Kidney (tissue), 14 donors: ENCODE data around the gene CDK10. TPM values are rescaled to one million over a fixed set of nuclear protein-coding genes. Genes with fewer than 3 reads are reported as not detected.
"Not testable (repeated sequence)": the region's sequence is repeated elsewhere in the genome, so short reads cannot be mapped to it uniquely, and the experiment has no call there.

Experiments used
- DNase-seq, 5 donors: peaks; one replicate each; pipeline ENCODE4 v3.0.0-alpha.2; 2013 to 2020
- FAIRE-seq: peaks from 2 replicates; lab custom pipeline; 2012; peaks lifted over from hg19 to GRCh38; lab: Jason Lieb, UNC
- H3K27ac ChIP-seq, 2 donors: one replicate each; pipeline ENCODE4 v1.7.0; 2013; ENCODE audit warnings: low read depth in 2 of 2, low read length in 2 of 2, inconsistent platforms in 1 of 2
- H3K27me3 ChIP-seq: one replicate; pipeline ENCODE4 v1.7.1; 2013; ENCODE audit warnings: low read length, inconsistent platforms; ENCODE audit not compliant: control insufficient read depth, insufficient read depth
- H3K36me3 ChIP-seq, 3 donors: one replicate each; pipeline versions ENCODE4 v1.7.0 to v1.7.1; 2013; ENCODE audit warnings: low read length in 3 of 3, control low read depth in 1 of 3, inconsistent platforms in 1 of 3; ENCODE audit not compliant: insufficient read depth in 3 of 3, control insufficient read depth in 2 of 3
- H3K4me1 ChIP-seq, 3 donors: one replicate each; pipeline versions ENCODE4 v1.7.0 to v1.7.1; 2013; ENCODE audit warnings: low read length in 3 of 3, inconsistent platforms in 1 of 3, low read depth in 1 of 3; ENCODE audit not compliant: control insufficient read depth in 2 of 3, insufficient read depth in 2 of 3
- H3K4me3 ChIP-seq, 3 donors: one replicate each; pipeline versions ENCODE4 v1.7.0 to v1.8.1; 2013; ENCODE audit warnings: low read length in 3 of 3, control low read depth in 1 of 3, inconsistent platforms in 1 of 3
- H3K9ac ChIP-seq, 3 donors: one replicate each; pipeline versions ENCODE4 v1.7.0 to v1.7.1; 2013; ENCODE audit warnings: low read length in 3 of 3, control low read depth in 1 of 3, inconsistent platforms in 1 of 3
- H3K9me3 ChIP-seq, 3 donors: one replicate each; pipeline versions ENCODE4 v1.7.0 to v1.7.1; 2013; ENCODE audit warnings: low read length in 3 of 3, control low read depth in 1 of 3, inconsistent platforms in 1 of 3; ENCODE audit not compliant: control insufficient read depth in 2 of 3, insufficient read depth in 1 of 3
- intact Hi-C: fragments of 100-400 bp; cut with DNase I; formaldehyde crosslinking; loops from one replicate; pipeline ENCODE4 v1.11.1; 2022
- polyA plus RNA-seq: library from polyadenylated mRNA; stranded (reverse); fragments of 350-450 nt; fragmentation: Illumina TruSeq; extraction: RNeasy Lipid Tissue Mini Kit (QIAGEN cat#74804); gene quantifications from one replicate; pipeline ENCODE4 v1.2.3, GENCODE V29; 2014; ENCODE audit warnings: low read depth, low replicate concordance; ENCODE audit not compliant: insufficient read depth
- total RNA-seq: library from RNA; stranded (reverse); fragmentation: NEBNext Ultra II Directional; extraction: Animal tissue kit (Norgen Biotek cat#: 25700); gene quantifications from one replicate; pipeline ENCODE4 v1.2.1, GENCODE V29; 2021
- TF ChIP-seq, protein P1 (sequence below): IDR thresholded peaks from 3 replicates; pipeline ENCODE4 v1.5.1; 2012; ENCODE audit warnings: mild to moderate bottlenecking, moderate library complexity, borderline replicate concordance; ENCODE audit not compliant: insufficient read depth; ENCODE audit errors: extremely low read depth
- donor health status: control.
- donor health status: control.
- donor health status: control.
- donor health status: control.
- donor health status: control.
- donor health status: DM: yes; HTN: yes; CAD: no.
- donor health status: Normal renal cell carcinoma (clear cell type).

CDK10 gene
- total and polyA plus RNA-seq, 2 donors from 2014 or later, result 82.6 to 118 TPM

DNA sequence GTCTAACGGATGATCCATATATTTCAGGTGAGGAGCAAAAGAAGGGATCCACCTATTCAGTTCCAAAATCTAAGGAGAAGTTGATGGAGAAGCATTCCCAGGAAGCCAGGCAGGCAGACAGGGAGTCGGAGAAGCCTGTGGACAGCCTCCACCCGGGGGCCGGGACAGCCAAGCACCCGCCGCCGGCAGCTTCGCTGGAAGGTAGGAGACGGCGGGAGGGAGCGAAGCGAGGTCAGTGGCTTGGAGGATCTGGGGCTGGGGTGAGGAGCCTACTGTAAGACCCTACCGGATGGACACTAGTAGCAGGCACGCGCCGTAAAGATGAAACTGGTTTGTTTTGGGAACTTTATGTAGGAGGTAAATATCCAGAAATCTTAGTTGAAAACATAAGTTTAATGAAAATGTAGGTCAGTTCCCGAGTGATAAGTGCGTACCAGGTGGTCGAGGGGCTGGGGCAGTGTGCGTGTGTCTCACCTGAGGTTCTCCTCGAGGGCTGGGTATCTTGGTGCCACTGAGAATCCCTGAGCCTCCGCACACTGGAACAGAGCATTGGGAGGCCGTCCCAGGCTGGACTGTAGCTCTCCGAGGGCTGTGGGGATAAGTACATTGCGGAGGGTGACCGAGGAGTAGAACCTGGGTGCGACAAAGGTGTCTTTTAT, 28.1 kb upstream of the CDK10 start:
- DNase-seq (peak in 1 of 5 donors; percentile 77), FAIRE-seq (no peak)
- H3K27ac ChIP-seq, result no peak overlapping the region
- peaks cover 0 to 2% (median 2%) of the 10 kb centered on the region in 3 donors for H3K36me3 ChIP-seq
- peak overlapping the region; percentile 89 to 92 (median 91) for H3K4me3 ChIP-seq
- TF ChIP-seq, protein P1, sequence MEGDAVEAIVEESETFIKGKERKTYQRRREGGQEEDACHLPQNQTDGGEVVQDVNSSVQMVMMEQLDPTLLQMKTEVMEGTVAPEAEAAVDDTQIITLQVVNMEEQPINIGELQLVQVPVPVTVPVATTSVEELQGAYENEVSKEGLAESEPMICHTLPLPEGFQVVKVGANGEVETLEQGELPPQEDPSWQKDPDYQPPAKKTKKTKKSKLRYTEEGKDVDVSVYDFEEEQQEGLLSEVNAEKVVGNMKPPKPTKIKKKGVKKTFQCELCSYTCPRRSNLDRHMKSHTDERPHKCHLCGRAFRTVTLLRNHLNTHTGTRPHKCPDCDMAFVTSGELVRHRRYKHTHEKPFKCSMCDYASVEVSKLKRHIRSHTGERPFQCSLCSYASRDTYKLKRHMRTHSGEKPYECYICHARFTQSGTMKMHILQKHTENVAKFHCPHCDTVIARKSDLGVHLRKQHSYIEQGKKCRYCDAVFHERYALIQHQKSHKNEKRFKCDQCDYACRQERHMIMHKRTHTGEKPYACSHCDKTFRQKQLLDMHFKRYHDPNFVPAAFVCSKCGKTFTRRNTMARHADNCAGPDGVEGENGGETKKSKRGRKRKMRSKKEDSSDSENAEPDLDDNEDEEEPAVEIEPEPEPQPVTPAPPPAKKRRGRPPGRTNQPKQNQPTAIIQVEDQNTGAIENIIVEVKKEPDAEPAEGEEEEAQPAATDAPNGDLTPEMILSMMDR, result no peak
- H3K4me1 ChIP-seq, result peaks cover 0 to 13% (median 5%) of the 10 kb centered on the region in 3 donors
- H3K27me3 ChIP-seq, result no peaks in the 10 kb centered on the region
- no peaks in the 10 kb centered on the region for H3K9me3 ChIP-seq
- peak overlapping the region; percentile 83 to 90 (median 87) for H3K9ac ChIP-seq
- intact Hi-C loops, result no loop called here

DNA sequence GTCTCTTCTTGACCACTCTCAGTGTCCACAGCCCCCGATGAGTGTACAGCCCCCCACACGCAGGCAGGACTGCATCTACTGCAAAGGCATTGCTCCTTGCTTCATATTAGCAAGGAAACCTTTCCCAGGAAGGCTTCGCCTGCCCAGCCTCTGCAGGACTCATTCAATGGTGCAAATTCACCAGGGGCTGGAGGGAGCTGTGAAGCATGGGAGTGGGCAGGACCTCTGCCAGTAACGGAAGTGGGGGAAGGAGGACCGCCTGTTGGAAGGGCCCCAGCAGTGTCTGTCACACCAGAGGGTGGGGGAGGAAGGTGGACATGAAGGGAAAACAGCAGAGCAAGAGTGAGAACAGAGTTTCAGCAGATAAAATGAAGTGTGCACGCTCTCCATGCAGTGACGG, 26.3 kb upstream of the CDK10 start:
- peaks cover 0 to 13% (median 5%) of the 10 kb centered on the region in 3 donors for H3K4me1 ChIP-seq
- no peak overlapping the region for H3K4me3 ChIP-seq
- no peak for DNase-seq
- TF ChIP-seq, protein P1, result no peak
- intact Hi-C loops, result no loop called here
- H3K9me3 ChIP-seq, result no peaks in the 10 kb centered on the region
- no peak overlapping the region for H3K27ac ChIP-seq
- FAIRE-seq, result no peak
- peaks cover 0 to 2% (median 2%) of the 10 kb centered on the region in 3 donors for H3K36me3 ChIP-seq
- H3K27me3 ChIP-seq, result no peaks in the 10 kb centered on the region
- no peak overlapping the region for H3K9ac ChIP-seq

DNA sequence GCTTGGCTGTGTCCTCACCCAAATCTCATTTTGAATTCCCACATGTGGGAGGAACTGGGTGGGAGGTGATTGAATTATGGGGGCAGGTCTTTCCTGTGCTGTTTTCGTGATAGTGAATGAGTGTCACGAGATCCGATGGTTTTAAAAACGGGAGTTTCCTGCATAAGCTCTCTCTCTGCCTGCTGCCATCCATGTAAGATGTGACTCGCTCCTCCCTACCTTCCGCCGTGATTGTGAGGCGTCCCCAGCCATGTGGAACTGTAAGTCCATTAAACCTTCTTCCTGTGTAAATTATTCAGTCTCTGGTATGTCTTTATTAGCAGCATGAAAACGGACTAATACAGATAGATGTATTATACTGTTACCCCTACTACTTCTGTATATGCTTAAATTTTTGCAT, 25.3 kb upstream of the CDK10 start:
- intact Hi-C loops, result no loop called here
- Histone ChIP-seq H3K9ac (no peak overlapping the region), H3K27ac (no peak overlapping the region), H3K36me3 (peaks cover 0 to 2% (median 2%) of the 10 kb centered on the region in 3 donors), H3K27me3 (no peaks in the 10 kb centered on the region), H3K4me1 (peaks cover 0 to 13% (median 5%) of the 10 kb centered on the region in 3 donors), H3K4me3 (no peak overlapping the region), H3K9me3 (no peaks in the 10 kb centered on the region)
- TF ChIP-seq, protein P1, result no peak
- no peak for DNase-seq
- no peak for FAIRE-seq

DNA sequence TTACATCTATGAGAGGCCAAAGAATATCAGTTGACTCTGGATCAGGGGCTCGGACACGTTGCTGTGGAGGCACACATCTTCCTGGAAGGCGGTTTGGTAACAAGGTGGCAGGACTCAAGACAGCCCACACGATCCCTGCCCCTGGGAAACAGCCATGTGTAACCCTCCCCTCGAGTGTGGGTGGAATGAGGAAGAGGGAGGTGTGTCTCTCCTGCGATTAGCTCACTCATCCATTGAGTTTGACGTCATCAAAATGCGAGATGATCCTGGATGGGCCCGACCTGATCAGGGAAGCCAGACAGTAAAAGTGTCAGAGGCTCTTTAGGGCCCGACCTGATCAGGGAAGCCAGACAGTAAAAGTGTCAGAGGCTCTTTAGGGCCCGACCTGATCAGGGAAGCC, 22.3 kb upstream of the CDK10 start:
- DNase-seq, H3K27ac ChIP-seq, intact Hi-C loops, H3K27me3 ChIP-seq, H3K9me3 ChIP-seq, H3K9ac ChIP-seq, H3K36me3 ChIP-seq, H3K4me3 ChIP-seq, FAIRE-seq, H3K4me1 ChIP-seq: not testable (repeated sequence)
